SKM-1 treated with dmso at 0.1 percent for 144 hours (cell line): ENCODE data around the gene HSD17B1.

ENCODE experiments used
- DNase-seq: peaks from one replicate; lab custom pipeline; 2025; ENCODE audit not compliant: unreplicated experiment; lab: John Stamatoyannopoulos, UW

The HSD17B1 gene

DNA sequence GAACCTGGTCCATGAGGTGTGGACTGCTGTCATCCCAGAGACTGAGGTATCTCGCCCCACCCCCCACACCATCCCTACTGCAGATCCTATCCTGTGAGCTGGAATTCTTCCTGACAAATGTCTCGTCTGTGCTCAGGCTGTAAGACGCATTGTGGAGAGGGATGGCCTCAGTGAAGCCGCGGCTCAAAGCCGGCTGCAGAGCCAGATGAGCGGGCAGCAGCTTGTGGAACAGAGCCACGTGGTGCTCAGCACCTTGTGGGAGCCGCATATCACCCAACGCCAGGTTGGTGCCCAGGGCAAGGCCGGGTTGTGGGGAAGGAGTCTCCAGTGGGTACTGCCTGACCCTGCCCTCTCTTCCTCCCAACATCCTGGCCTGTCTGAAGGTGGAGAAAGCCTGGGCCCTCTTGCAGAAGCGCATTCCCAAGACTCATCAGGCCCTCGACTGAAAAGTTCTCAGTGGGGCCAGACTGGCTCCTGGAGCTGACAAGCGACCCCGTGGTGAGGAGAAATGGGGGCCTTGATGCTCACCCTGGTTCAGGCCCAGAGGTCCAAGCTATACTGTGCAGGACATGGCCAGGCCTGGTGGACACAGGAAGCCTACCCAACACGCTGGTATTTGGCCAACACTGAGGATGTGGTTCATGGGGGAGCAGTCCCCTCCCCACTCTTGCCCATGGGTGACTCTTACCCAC, 12.9 kb downstream of the HSD17B1 start:
- no peak for DNase-seq

DNA sequence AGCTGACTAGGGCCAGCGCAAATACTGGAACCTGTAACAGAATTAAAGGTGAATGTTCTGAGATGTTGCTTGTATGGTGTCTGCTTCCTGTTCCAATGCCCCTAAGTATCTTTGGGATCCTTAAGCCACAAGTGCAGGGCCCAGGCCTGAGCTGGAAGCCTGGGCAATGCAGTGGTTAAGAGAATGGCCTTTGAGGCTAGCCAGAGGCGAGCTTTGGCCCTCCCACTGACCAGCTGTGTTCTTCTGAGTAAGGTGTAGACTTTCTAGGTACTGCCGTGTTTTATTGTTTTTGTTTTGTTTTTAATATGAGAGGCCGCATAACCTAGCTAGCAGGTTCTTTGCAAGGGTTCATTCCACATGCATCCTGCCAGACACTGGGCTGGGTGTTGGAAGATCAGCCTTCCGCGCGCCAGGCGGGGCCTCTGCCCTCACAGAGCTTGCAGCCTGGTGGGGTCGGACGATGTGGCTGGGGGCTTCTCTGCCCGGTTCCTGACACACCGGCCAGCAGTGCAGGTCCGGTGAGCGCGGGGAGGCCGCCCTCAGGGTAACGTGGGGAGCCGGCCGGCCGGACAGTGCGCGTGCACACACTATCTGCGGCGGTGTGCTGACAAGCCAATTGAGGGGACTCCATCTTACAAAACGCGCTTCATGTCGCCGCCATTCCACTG, 13.6 kb downstream of the HSD17B1 start:
- no peak for DNase-seq

DNA sequence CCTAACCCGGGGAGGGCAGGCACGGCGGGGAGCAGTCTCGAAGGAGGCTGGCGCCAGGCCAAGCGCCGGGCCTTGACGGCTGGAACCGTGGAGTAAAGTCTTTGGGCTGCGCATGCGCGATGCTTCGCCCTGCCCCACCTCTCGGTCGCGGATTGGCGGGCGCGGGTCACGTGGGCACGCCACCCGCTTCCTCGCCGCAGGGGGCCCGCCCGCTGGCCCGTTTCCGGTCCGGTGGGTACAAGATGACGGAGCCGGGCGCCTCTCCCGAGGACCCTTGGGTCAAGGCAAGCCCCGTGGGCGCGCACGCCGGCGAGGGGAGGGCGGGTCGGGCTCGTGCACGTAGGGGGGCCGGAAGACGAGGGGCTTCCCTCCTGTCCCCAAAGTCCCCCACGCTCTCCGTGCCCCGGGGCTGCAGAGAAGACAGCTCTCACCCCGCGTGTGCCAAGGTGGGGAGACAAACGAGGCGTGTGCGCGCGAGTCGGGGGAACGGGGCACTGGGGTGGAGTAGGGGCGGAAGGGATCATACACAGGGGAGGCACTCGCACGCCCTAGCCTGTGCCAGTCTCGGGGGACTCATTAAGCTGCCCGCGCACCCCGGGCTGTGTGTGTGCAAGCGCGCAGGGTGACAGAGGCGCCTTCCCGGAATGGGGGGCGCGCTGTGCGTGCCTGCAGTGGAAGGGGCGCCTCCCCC, 14.3 kb downstream of the HSD17B1 start, which contains the start of gene MLX:
Gene MLX (plus strand): TSS at position 218 of the 691 bp plus-strand sequence. CDS start 25 bp downstream, at position 243.
- DNase-seq: peak; percentile 88

DNA sequence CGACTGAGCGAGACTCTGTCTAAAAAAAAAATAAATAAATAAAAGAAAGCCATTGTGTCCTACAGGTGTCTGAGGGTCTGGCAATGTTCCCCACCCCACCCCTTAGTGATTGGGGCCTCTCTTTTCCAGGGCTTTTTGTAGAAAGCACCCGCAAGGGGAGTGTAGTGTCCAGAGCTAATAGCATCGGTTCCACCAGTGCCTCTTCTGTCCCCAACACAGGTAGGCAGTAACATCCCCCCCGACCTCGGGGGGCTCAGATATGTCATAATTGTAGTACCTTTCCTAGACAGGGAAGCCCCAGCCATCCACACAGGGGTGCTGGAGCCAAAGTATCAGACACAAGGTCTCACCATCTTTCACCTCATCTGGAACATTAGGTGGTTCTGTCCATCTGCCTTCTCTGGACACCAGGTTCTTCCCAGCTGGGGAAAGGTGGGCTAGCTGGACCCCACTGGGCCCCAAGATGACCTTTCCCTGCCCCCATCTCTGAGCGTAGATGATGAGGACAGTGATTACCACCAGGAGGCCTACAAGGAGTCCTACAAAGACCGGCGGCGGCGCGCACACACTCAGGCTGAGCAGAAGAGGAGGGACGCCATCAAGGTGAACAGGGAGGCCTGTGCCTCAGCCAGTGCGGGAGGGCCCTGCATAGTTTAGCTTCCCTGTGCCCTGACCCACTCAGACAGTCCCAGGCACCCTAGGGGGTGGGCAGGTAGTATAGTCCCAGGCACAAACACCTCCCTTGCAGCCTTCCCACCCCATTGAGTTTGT, 15.8 kb downstream of the HSD17B1 start:
- DNase-seq: no peak

DNA sequence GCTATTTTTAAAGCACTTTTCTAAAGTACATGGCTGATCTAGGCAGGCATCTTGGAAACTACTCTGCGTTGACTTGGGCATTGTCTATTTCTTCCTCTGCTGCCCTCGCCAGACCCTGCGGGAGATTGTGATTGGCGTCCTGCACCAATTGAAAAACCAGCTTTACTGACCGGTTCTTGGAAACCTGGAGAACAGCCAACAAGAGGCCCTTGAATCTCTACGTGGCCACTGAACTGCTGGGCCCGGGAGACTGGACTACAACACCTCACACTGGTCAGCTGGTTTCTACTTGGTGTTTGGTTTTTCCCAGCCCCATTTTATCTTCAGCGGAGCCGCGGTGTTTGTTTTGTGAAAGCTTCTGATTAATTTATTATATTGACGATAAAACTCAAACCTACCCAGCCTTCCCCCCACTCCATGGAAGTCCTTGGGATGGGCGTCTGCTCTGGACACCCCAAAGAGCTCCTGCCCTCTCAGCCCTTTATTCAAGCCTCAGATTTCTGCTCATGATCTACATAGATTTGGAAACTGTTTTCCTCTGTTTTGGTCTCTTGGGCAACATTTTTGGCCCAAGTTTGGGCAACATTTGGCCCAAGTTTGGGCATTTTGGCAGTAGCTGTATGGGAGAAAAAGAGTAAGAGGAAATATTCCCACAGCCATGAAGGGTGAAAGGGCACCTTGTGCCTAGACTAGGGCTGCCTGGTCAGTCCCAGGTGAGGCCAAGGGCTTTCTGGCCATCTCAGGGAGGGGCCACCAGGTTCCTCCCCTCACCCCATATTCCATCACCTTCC, 18.9 kb downstream of the HSD17B1 start:
- no peak for DNase-seq

DNA sequence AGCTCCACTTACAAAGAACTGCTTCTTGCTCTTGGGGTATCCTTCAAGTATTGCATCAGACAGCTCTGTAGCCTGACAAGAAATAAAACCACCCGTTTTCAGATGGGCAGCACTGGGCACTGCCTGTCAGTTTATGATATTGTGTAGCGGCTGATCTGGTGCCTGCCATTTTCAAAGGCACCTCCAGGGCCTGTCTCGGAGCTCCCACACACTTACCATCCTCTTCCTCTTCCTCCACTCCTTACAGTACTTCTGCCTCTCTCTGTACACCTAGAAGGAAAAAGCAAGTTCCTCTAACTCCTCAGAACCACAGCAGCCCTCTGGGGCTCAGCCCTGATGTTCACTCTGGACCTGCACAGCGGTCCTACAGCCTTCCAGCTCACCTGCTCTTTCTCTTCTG, 20.4 kb downstream of the HSD17B1 start:
- no peak for DNase-seq

DNA sequence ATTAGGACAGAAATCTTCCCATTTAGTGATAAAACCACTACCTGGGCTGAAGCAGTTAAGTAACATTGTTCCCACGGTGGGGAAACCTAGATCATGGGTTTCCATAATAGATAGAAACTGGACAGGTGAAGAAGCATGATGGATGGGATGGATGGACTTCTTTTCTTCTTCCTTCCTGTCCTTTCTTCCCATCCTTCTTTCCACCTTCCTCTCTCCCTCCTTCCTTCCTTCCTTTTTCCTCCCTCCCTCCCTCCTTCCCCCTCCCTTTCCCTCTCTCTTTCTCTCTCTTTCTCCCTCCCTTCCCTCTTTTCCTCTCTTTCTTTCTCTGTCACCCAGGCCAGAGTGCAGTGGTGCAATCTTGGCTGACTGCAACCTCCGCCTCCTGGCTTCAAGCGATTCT, 21.7 kb downstream of the HSD17B1 start:
- no peak for DNase-seq

DNA sequence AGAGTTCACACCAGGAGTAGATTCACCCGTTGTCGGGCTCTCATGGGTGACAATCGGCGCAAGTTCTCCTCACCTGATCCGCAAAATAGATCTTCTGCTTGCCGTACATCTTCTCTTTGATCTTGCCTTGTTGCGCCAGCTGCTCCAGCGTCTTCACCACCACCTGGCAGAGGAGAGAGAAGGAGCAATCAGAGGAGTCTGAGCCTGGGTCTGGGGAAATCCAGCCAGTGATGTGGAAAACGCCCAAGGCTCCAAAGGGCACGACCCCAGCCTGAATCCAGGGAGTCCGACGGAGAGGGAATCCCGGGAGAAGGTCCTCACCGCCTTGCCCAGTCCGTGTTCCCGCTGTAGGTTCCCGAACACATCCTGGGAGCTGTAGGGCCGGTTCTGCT, 24.4 kb downstream of the HSD17B1 start:
- DNase-seq: no peak

DNA sequence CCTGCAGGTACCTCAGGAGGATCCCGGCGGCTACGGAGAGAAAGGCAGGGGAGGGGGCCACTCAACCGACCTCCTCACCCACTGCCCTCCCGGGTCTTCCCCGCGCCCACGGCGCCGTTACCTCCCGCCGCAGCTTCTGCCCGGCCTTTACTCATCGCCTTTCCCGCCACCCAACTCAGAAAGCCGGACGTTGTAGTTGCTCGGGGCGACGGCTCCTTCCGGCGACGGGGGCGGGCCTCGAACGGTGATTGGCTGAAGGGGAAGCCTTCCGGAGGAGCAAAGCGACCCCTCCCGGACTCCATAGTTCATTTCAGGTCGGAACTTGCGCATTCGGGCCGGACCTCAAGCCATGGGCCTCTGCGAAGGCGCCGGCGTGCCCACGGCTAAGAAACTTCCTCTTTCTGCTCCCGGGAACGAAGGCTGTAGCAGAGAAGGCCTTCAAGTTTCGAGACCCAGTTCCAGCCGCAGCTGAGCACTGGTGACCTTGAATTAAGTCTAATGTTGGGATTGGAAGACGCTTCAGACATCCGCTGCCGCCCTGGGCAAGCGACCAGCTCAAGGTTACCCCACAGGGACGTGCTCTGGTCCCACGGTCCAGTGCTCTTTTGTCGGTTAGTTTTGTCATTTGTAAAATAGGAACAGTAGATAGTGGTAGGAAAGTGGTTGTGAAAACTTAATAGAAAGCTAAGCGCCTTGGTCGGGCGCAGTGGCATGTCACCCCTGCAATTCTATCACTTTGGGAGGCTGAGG, 25.0 kb downstream of the HSD17B1 start, which contains the start of gene PSMC3IP:
Gene PSMC3IP (minus strand): TSS at position 198 of the 750 bp plus-strand sequence. CDS start 43 bp downstream, at position 155.
- DNase-seq: peak; percentile 98

DNA sequence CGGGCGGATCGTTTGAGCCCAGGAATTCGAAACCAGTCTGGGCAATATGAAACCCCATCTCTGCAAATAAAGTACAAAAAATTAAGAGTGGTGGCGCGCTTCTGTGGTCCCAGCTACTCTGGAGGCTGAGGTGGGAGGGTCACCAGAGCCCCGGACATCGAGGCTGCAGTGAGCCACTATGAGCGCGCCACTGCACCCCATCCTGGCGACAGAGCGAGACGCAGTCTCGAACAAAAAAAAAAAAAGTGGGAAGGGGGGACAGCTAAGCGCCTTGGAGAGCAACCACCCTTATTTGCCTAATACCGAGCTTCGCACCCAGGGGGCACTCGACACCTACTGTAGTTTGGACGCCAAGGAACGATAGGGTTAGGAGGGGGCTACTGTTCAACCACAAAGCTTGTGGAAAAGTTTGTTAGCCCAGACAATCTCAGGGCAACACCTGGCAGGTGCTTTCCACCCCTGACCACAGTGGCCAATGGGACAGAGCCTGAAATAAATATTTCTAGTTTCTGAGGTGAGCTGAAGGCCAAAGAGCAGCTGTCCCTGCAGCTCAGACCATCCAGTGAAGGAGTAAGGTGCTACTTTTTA, 25.7 kb downstream of the HSD17B1 start:
- DNase-seq: peak; percentile 49

DNA sequence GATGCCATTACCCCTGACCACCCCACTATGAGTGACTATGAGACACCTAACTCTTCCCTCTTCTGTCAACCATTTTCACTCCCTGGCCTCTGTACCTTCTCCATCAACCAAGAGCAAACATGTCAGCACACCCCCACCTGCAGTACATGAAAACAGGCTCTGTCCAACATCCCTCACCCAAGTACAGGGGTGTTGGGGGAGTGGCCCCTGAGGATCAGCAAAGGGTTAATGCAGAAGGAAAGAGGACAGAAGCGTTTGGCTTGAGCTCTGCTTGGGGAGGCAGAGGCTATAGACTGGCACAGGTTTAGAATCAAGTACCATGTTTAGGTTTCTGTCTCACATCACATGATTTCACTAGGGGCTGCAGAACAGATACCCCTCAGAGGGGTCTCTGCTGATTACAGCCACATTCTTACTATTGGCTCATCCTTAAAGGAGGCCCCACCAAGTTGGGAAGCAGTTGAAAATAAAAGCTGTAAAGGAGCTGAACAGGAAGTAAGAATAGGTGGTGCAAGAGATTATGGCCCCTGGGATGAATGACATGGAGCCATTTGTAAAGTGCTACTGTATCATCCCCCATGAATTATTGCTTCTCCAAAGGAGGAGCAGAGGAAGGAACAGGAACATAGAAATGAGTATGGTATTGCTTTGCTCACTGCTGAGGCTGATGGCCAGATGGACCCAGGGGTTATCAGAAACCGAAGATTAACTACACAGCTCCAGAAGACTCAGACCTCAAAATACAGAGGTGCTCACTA, 27.2 kb downstream of the HSD17B1 start:
- no peak for DNase-seq

DNA sequence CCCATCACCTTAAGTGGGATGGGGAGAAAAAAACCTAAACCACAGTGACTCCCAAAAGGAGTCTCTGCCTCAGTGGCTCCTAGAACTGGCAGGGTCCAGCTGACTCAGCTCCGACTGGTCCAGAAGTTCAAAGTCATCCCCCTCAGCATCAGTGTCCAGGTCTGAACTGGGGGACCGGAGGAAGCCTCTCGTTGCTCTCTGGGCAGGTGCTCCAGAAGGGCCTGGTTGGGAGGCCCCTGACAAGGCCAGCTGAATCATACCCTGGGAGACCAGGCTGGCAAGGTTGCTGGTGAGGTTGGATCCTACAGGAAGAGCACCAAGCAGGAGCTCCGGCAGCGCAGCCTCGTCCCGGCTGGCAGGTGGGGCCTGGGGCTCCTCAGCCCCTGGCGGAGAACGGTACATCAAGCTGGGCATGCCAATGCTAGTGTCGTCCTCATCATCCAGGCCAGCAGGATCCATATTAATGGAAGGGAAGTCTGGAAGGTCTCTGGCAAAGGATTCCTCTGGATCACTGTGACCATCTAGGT, 29.1 kb downstream of the HSD17B1 start:
- DNase-seq: no peak

DNA sequence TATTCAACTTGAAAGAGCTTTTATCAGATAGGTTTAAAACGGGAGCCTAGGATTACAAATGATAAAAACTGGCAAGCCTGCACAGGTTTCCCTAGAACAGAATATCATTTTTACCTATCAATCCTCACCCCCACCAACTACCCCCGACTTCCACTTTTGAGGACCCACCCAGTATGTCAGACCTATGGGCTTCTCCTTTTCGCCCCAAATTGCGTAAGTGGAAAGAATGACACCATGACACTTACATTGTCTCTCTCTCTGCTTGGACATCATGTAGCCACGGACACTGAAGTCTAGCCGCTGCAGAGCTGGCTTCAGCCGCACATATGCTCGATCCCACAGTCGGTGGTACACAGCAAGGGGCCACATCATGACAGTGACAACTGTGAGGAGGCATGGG, 32.2 kb downstream of the HSD17B1 start:
- peak; percentile 36 for DNase-seq

DNA sequence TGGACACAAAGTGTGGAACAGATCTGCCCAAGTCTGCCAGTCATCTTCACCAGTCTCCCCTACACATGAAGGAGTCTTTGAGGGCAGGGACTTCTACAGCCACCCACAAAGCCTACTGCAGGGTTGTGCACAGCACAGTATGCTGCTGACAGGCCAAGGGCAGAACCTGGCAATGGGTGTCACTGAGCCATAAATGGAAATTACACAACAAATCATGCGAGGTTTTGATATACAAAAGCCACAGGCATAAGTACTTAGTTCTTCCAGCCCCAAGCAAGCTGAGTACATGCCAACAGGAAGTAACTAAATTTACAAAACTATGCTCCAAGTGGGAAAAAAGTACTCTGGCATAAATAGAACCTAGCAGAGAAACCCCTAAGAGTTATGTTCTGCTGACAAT, 32.6 kb downstream of the HSD17B1 start:
- peak; percentile 20 for DNase-seq

DNA sequence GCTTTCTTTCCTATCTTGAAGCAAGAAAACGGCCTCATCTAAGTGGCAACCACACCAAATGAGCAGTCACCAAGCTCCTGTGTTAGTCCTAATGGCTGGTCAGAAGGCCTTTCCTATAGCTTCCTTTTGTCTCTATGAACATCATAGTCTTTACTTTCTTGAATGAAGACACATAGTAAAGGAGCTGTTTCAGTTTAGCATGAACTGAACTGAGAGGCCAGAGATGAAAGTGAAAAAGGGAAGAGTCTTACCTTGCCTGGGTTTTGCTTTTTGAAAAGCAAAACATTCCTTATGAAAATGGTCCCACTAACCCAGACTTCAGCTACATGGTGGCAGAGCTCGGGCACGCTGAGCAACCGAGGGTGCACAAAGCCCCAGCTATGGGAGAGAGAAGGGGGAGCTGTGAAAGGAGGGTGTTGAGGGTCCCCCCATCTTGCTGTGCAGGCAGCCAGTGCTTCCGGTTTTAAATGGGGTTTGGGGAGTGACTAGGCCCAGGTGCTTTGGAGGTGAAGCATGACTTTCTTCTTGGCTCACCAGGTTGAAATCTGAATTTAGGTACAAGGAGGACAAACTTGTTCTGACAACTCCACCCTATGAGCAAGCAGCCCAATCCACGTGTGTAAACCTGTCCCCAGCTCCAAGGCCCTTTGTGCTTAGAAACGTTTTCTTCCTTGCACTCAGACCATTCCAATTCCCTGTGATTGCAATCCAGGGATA, 33.9 kb downstream of the HSD17B1 start:
- no peak for DNase-seq

DNA sequence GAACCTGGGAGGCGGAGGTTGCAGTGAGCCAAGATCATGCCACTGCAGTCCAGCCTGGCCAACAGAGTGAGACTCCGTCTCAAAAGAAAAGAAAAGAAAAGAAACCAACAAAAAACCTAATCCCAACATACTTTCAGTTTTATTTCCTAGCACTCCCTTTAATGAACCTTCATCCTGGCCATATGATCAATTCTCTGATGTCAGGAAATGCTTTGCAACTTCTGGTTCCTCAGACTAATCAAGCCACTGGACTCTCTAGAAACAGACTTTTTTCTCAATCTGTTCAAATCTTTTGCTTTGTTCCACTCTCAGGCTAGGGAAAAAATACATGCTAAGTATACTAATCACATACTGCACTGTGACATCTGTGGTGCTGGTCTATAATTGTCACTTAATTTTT, 38.2 kb downstream of the HSD17B1 start:
- no peak for DNase-seq

DNA sequence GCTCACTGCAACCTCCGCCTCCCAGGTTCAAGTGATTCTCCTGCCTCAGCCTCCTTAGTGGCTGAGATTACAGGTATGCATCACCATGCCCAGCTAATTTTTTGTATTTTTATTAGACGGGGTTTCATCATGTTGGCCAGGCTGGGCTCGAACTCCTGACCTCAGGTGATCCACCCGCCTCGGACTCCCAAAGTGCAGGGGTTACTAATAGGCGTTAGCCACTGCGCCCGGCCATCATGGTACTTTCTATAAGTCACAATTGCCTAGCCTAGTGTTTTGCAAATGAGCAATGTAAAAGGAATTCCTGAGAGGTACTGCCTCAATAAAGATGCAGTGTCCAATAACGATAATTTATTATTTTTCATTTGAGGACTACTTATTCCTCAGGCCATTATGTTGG, 38.7 kb downstream of the HSD17B1 start:
- no peak for DNase-seq

DNA sequence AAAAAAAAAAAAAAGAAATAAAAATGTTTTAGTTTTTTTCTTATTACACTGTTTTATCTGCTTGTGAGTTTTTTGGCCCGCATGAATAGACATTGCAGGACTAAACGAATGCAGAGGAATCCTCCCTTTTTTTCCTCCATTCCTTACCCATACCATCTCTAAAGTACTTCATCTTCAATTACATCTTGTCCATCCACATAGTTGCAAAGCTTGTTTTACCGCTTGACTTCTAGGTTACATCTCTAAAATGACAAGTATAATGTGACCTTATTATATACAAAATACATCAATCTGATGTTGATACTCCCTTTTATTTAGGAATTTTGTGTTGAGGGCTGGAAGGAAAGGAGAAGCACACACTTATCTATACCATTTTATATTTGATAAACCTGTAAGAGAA, 43.7 kb downstream of the HSD17B1 start:
- no peak for DNase-seq
